K562 (cell line): ENCODE measurements around the gene DIS3L2. TPM values are rescaled to one million over a fixed set of nuclear protein-coding genes. Genes with fewer than 3 reads are reported as not detected.

Source experiments
- ATAC-seq: fragments of 200-7000 bp; cut with Tn5 transposase; 3 replicates; pipeline ENCODE4 v1.9.1; 2020; ENCODE audit warnings: moderate library complexity
- BruUV-seq: library from RNA; stranded (reverse); fragments of 400-500 nt; replicated peaks from 2 replicates; lab custom pipeline; 2021; lab: Mats Ljungman, UMichigan
- CTCF ChIA-PET: fragments of 300-600 bp; formaldehyde crosslinking; extraction: SDS; loops from one replicate; lab custom pipeline; 2021; ENCODE audit warnings: low intra/inter-chr PET ratio; lab: Yijun Ruan, JAX
- POLR2A ChIA-PET: fragments of 300-600, 350-650 bp; sonication (Branson Sonifier 250); formaldehyde crosslinking; extraction: SDS; loops from one replicate; lab custom pipeline; 2021; ENCODE audit warnings: antibody characterized with exemption, inconsistent platforms; lab: Yijun Ruan, JAX
- DNase-seq, 4 experiments: peaks; one replicate each; pipeline versions ENCODE4 v3.0.0 to v3.0.0-alpha.2; 2011 to 2018; ENCODE audit warnings: low spot score in 3 of 4, mixed read lengths in 3 of 4; ENCODE audit errors: extremely low read depth in 1 of 4
- FAIRE-seq: peaks from 2 replicates; lab custom pipeline; 2011; peaks lifted over from hg19 to GRCh38; lab: Jason Lieb, UNC
- H2AFZ ChIP-seq: 2 replicates; pipeline ENCODE4 v1.6.0; 2011; ENCODE audit warnings: low read depth, low read length, control low read depth, inconsistent platforms
- H3K27ac ChIP-seq: fragments of 200-600 bp; 3 replicates; pipeline ENCODE4 v1.8.0; 2011; ENCODE audit warnings: low read depth, mild to moderate bottlenecking, control low read depth, inconsistent platforms, low read length, moderate library complexity, mixed read lengths; ENCODE audit errors: extremely low read depth
- H3K27me3 ChIP-seq, 2 experiments: fragments of 300-600 bp in 1 of 2; 2 replicates in 1 of 2; 3 replicates in 1 of 2; pipeline versions ENCODE4 v1.6.0 to v1.8.0; 2011; ENCODE audit warnings: inconsistent platforms in 2 of 2, low read length in 2 of 2, mild to moderate bottlenecking in 1 of 2, mixed read lengths in 1 of 2, moderate library complexity in 1 of 2; ENCODE audit not compliant: control insufficient read depth in 2 of 2, insufficient read depth in 2 of 2
- H3K36me3 ChIP-seq: fragments of 300-600 bp; 3 replicates; pipeline ENCODE4 v1.8.0; 2011; ENCODE audit warnings: mild to moderate bottlenecking, low read length, inconsistent platforms; ENCODE audit not compliant: control insufficient read depth, insufficient read depth
- H3K4me1 ChIP-seq, 2 experiments: fragments of 200-600 bp in 1 of 2; replicated peaks in 1 of 2; 2 replicates in 1 of 2; 3 replicates in 1 of 2; pipeline versions ENCODE4 v1.5.1 to v1.8.0; 2011; ENCODE audit warnings: inconsistent platforms in 2 of 2, low read length in 2 of 2, mild to moderate bottlenecking in 1 of 2, mixed read lengths in 1 of 2, moderate library complexity in 1 of 2; ENCODE audit not compliant: control insufficient read depth in 2 of 2, insufficient read depth in 2 of 2
- H3K4me2 ChIP-seq: 2 replicates; pipeline ENCODE4 v1.6.1; 2011; ENCODE audit warnings: low read length, control low read depth, inconsistent platforms, mixed read lengths; ENCODE audit not compliant: insufficient read depth
- H3K4me3 ChIP-seq: fragments of 200-600 bp; sonication (generic), shearing (Covaris generic); 2 replicates; pipeline ENCODE4 v1.5.1; 2016; ENCODE audit warnings: control low read depth, inconsistent platforms
- H3K79me2 ChIP-seq: fragments of 200-600 bp; 3 replicates; pipeline ENCODE4 v1.8.0; 2011; ENCODE audit warnings: low read length, inconsistent platforms; ENCODE audit not compliant: control insufficient read depth, insufficient read depth
- H3K9ac ChIP-seq, 2 experiments: 2 replicates each; pipeline versions ENCODE4 v1.6.0 to v1.6.1; 2011; ENCODE audit warnings: low read depth in 2 of 2, low read length in 2 of 2, control low read depth in 1 of 2, inconsistent platforms in 1 of 2, mild to moderate bottlenecking in 1 of 2, mixed read lengths in 1 of 2; ENCODE audit not compliant: insufficient read depth in 1 of 2
- H3K9me1 ChIP-seq: one replicate; pipeline ENCODE4 v1.6.0; 2011; ENCODE audit warnings: inconsistent platforms, mild to moderate bottlenecking, low read length, moderate library complexity; ENCODE audit not compliant: control insufficient read depth, insufficient read depth
- H3K9me3 ChIP-seq: replicated peaks from 2 replicates; pipeline ENCODE4 v1.5.1; 2011; ENCODE audit warnings: low read depth, low read length, inconsistent platforms; ENCODE audit not compliant: control insufficient read depth, insufficient read depth
- H4K20me1 ChIP-seq: replicated peaks from 2 replicates; pipeline ENCODE4 v1.6.1; 2011; ENCODE audit warnings: low read length, inconsistent platforms, mixed read lengths; ENCODE audit not compliant: control insufficient read depth, insufficient read depth
- C11orf30 ChIP-seq: fragments of 450-650 bp; IDR thresholded peaks from 2 replicates; pipeline ENCODE4 v1.6.1; 2016; ENCODE audit warnings: low read depth, mild to moderate bottlenecking
- HNRNPUL1 ChIP-seq: fragments of 200-400 bp; formaldehyde crosslinking; IDR thresholded peaks from 2 replicates; pipeline ENCODE4 v1.6.1; 2017; ENCODE audit warnings: low read length
- PHF20 ChIP-seq: fragments of 450-650 bp; IDR thresholded peaks from 2 replicates; pipeline ENCODE4 v1.6.1; 2018; ENCODE audit not compliant: partially characterized antibody
- POLR2B ChIP-seq: fragments of 450-650 bp; IDR thresholded peaks from 2 replicates; pipeline ENCODE4 v1.6.1; 2018; ENCODE audit warnings: low read depth; ENCODE audit not compliant: partially characterized antibody
- RAD51 ChIP-seq: fragments of 450-650 bp; IDR thresholded peaks from 2 replicates; pipeline ENCODE4 v1.7.1; 2016; ENCODE audit warnings: low read depth, mild to moderate bottlenecking, borderline replicate concordance
- SREBF2 ChIP-seq: sonication (generic); formaldehyde crosslinking; IDR thresholded peaks from 2 replicates; pipeline ENCODE4 v1.4.0; 2020; ENCODE audit warnings: mild to moderate bottlenecking, missing genetic modification reagents
- TARDBP ChIP-seq: fragments of 450-650 bp; IDR thresholded peaks from 2 replicates; pipeline ENCODE4 v1.6.1; 2016
- ZNF140 ChIP-seq: fragments of 250-450 bp; sonication (Bioruptor Pico); IDR thresholded peaks from 2 replicates; pipeline ENCODE4 v1.8.0; 2021; ENCODE audit warnings: moderate library complexity, mild to moderate bottlenecking, inconsistent platforms
- ZNF551 ChIP-seq: fragments of 250-450 bp; sonication (Bioruptor Pico); IDR thresholded peaks from 2 replicates; pipeline ENCODE4 v1.5.0; 2021; ENCODE audit warnings: mild to moderate bottlenecking, moderate library complexity
- WGBS: fragments of 100-300 bp; shearing (Covaris generic); methylation state at CpG from one replicate; pipeline ENCODE4 v1.1.6; 2016; ENCODE audit warnings: low coverage, mixed read lengths; ENCODE audit not compliant: insufficient coverage; ENCODE audit errors: missing lambda C conversion rate; 5-methylcytosine and 5-hydroxymethylcytosine counted together
- in situ Hi-C: fragments of 300-500 bp; cut with MboI; formaldehyde crosslinking; loops from 4 replicates; pipeline ENCODE4 v1.15.0; 2018; ENCODE audit warnings: inconsistent platforms, mixed read lengths
- intact Hi-C: fragments of 100-400 bp; cut with micrococcal nuclease; formaldehyde crosslinking; loops from 2 replicates; pipeline ENCODE4 v1.14.2; 2022
- polyA plus RNA-seq, 8 experiments: library from polyadenylated mRNA; depleted of rRNA in 4 of 8; stranded (reverse) in 5 of 8; unstranded in 3 of 8; fragments of >200 nt; fragmentation: Nextera tagmentation in 2 of 8; fragmentation: Illumina TruSeq in 1 of 8; extraction: Ambion mirVana in 2 of 8; extraction: Trizol in 1 of 8; gene quantifications; 2 replicates each; pipeline versions ENCODE4 v1.2.1 to v1.2.3, GENCODE V29; 2011 to 2014; ENCODE audit warnings: inconsistent platforms in 1 of 8, missing spikeins in 1 of 8
- total RNA-seq, 7 experiments: library from RNA; depleted of rRNA in 6 of 7; stranded (reverse); fragments of >200 nt in 6 of 7; fragmentation: Illumina TruSeq in 2 of 7; extraction: Trizol in 2 of 7; gene quantifications; 2 replicates each; pipeline versions ENCODE4 v1.2.1 to v1.2.3, GENCODE V29; 2011 to 2021; ENCODE audit warnings: low replicate concordance in 1 of 7
- TF ChIP-seq, protein P1 (sequence below): fragments of 250-450 bp; sonication (Bioruptor Pico); IDR thresholded peaks from 2 replicates; pipeline ENCODE4 v1.4.0; 2020; ENCODE audit warnings: borderline replicate concordance
- TF ChIP-seq, protein P2 (sequence below): fragments of 200-800 bp; sonication (Bioruptor generic); IDR thresholded peaks from 2 replicates; pipeline ENCODE4 v1.6.1; 2017; ENCODE audit warnings: missing genetic modification characterization, missing compliant biosample characterization

Gene DIS3L2
- total and polyA plus RNA-seq, 9 of the 15 experiments (the other 6 are each of a cell fraction or from before 2014, with no cell fraction given) = 1.5 to 19.2 (median 11.2) TPM

DNA sequence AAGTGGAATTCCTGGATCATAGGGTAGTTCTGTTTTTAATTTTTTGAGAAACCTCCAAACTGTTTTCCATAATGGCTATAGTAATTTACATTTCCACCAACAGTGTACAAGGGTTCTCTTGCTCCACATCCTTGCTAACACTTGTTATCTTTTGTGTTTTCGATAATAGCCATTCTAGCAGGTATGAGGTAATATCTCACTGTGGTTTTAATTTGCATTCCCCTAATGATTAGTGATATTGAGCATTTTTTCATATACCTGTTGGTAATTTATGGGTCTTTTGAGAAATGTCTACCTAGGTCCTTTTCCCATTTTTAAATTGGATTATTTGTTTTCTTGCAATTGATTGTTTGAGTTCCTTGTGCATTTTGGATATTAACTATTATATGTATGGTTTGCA, 39.6 kb downstream of the DIS3L2 start:
- Histone ChIP-seq H3K27ac (no peak overlapping the region), H3K9ac (no peak overlapping the region), H3K4me2 (no peak overlapping the region), H4K20me1 (no peaks in the 10 kb centered on the region), H3K27me3 (no peaks in the 10 kb centered on the region), H3K79me2 (peaks cover 7% of the 10 kb centered on the region; the same call in 2 of the 3 replicates), H3K36me3 (no peaks in the 10 kb centered on the region), H3K9me1 (no peaks in the 10 kb centered on the region), H3K9me3 (no peaks in the 10 kb centered on the region), H3K4me1 (no peaks in the 10 kb centered on the region), H3K4me3 (no peak overlapping the region), H2AFZ (no peak overlapping the region)
- in situ Hi-C loops = no loop called here
- ATAC-seq = no peak
- ChIA-PET POLR2A (no interaction called here), CTCF (no interaction called here)
- DNase-seq = no peak
- no peak for TF ChIP-seq SREBF2 (CRISPR knock-in tag)
- no peak for TF ChIP-seq C11orf30
- TF ChIP-seq ZNF140 (CRISPR knock-in tag) = no peak
- no peak for TF ChIP-seq PHF20
- TF ChIP-seq ZNF551 (CRISPR knock-in tag) = no peak
- TF ChIP-seq, protein P1, sequence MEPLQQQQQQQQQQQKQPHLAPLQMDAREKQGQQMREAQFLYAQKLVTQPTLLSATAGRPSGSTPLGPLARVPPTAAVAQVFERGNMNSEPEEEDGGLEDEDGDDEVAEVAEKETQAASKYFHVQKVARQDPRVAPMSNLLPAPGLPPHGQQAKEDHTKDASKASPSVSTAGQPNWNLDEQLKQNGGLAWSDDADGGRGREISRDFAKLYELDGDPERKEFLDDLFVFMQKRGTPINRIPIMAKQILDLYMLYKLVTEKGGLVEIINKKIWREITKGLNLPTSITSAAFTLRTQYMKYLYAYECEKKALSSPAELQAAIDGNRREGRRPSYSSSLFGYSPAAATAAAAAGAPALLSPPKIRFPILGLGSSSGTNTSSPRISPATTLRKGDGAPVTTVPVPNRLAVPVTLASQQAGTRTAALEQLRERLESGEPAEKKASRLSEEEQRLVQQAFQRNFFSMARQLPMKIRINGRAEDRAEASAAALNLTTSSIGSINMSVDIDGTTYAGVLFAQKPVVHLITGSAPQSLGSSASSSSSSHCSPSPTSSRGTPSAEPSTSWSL (CRISPR knock-in tag) = no peak
- TF ChIP-seq POLR2B = no peak
- no peak for TF ChIP-seq RAD51
- TF ChIP-seq, protein P2, sequence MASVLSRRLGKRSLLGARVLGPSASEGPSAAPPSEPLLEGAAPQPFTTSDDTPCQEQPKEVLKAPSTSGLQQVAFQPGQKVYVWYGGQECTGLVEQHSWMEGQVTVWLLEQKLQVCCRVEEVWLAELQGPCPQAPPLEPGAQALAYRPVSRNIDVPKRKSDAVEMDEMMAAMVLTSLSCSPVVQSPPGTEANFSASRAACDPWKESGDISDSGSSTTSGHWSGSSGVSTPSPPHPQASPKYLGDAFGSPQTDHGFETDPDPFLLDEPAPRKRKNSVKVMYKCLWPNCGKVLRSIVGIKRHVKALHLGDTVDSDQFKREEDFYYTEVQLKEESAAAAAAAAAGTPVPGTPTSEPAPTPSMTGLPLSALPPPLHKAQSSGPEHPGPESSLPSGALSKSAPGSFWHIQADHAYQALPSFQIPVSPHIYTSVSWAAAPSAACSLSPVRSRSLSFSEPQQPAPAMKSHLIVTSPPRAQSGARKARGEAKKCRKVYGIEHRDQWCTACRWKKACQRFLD = no peak
- no peak for TF ChIP-seq HNRNPUL1
- TF ChIP-seq TARDBP = no peak
- FAIRE-seq = no peak
- intact Hi-C loops = no loop called here
- no TSS peak for BruUV-seq
- 86% methylated on average over 1 of the region's 1 CpG for WGBS
